GM12872 (cell line): ENCODE data around the gene GNAI1.

Source experiments
- TF ChIP-seq, protein P1 (sequence below): IDR thresholded peaks from 3 replicates; pipeline ENCODE4 v1.5.1; 2011; ENCODE audit warnings: low read depth, mild to moderate bottlenecking, low read length, moderate library complexity; ENCODE audit not compliant: insufficient read depth

GNAI1 gene

DNA sequence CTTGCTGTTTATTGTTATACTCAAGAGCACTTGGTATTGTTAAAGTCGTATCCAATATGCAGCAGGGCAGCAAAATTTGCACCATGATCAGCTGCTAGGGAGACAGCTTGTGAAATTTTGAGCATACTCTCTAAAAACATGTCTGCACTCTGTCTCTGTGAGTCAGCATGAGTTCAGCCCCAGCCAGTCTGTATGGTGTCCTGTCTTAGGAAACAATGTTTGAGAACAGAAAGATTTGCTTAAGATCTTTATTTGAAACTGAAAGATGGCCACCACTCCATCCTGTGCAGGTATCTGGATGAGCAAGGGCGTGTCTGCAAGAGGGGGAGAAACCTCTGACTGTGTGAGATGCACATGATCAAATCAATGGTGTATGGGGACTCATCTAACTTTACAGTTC, 97.1 kb downstream of the GNAI1 start:
- TF ChIP-seq, protein P1, sequence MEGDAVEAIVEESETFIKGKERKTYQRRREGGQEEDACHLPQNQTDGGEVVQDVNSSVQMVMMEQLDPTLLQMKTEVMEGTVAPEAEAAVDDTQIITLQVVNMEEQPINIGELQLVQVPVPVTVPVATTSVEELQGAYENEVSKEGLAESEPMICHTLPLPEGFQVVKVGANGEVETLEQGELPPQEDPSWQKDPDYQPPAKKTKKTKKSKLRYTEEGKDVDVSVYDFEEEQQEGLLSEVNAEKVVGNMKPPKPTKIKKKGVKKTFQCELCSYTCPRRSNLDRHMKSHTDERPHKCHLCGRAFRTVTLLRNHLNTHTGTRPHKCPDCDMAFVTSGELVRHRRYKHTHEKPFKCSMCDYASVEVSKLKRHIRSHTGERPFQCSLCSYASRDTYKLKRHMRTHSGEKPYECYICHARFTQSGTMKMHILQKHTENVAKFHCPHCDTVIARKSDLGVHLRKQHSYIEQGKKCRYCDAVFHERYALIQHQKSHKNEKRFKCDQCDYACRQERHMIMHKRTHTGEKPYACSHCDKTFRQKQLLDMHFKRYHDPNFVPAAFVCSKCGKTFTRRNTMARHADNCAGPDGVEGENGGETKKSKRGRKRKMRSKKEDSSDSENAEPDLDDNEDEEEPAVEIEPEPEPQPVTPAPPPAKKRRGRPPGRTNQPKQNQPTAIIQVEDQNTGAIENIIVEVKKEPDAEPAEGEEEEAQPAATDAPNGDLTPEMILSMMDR, result no peak

DNA sequence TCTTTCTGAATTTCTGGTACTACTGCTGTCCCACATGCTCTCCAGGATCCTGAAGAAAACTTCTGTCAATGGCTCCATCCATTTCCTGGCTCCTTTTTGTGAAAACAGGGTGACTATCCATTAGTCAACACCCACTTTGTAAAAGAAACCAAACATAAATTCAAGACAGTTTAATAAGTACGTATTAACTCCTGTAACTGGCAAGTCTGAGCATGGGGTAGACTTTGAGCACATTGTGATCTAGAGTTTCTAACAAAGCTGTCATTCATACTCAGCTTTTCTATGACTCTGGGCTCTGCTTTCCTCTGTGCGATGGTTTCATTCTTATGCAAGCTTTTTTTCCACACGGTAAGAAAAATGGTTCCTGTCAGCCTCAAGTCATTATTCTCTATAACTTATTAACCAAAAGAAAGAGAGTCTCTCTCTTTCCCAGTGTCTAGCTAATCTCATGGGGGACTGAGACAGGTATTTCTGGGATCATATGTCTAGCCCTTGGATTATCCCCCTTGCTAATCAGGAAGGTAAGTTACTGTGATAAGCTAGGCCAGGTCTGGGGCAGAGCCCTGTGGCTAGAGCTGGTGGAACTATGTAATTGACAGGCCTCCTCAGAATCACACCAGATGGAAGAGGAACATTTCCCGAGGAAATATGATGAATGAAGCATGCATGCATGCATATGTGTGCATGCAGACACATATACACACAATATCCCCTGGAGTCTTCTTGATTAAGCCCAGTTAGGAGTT, 98.5 kb downstream of the GNAI1 start:
- TF ChIP-seq, protein P1, result no peak

DNA sequence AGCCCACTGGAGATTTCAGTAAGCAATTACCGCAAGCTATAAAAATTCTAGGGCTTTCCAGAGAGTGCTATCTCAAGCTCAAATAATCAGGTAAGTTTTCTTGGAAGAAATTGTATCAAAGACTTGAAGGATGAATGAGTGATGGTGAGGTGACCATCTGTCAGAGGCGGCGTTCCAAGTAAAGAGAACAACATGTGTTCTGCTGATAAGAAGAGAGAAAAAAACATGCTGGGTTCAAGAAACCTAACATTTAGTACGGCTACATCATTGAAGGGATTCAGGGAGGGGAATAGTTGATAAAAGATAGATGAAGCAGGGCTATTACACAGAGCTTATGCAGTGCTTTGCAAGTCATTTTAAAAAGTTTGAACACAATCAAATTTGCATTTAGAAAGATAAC, 100.7 kb downstream of the GNAI1 start:
- TF ChIP-seq, protein P1, result no peak

DNA sequence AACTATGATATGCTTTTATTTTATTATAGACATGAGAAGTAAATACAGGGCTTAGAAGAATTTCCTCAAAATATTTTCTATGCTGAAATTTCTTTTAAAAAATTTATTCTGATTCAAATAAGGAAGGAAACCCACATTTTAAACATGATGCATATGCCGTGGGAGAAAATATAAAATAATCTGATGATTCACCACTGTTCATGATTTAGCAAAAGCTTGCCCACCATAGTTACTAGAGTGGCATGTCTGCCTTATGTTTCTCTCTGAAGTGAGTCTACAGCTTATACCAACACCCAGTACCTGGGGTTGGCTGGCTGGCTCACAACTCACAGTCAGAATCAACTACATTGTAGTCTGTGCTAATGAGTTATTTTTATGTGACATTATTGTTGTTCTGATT, 102.0 kb downstream of the GNAI1 start:
- TF ChIP-seq, protein P1, result no peak

DNA sequence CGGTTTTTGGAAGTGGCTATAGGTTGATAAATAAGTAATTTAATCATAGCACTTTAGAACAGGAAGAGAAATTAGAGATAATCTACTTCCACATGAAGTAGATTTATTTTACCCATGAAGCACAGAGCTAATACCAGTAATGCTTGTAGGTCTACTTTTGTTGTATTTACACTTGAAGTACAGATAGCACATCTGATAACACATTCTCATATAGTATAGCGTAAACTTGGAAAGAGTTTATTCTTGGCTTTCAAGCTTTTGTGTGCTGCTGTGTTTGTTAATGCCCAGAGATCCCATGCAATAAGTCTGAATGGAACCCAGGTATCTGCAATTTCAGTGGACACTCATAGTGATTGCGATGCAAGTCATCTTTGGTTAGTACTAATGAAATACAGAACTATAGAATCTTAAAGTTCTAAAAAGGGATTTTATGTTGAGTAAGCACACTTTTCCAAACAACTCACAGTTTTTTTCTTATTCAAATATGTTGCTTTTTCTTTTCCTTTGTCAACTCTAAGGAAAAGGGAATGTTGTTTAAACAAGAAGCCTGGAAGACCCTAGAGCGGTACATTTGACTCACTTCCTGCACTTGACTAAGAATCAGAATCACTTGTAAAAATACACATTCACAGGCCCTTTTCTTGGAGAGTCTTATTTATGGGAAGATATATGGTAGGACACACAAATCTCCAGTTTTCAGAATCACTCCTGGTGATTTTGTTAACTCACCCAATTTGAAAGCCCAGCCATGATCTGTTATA, 105.8 kb downstream of the GNAI1 start:
- TF ChIP-seq, protein P1, result no peak

DNA sequence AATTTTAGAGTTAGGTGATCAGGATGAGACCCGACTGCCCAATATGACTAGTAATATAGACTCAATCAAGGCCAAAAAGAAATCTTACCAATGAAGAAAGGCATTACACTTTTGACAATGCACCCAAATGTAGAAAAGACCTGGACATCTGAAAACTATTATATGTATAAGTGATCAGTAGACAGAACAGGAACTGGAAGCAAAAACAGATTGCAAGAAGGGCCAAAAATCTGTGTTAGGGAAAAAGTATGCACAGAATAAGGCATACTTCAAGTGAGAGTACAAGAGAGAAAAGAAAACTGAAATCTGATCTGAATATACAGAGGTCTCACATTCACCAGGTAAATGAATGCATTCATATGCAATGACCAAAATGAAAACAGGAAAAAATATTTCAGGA, 107.0 kb downstream of the GNAI1 start:
- TF ChIP-seq, protein P1, result no peak

DNA sequence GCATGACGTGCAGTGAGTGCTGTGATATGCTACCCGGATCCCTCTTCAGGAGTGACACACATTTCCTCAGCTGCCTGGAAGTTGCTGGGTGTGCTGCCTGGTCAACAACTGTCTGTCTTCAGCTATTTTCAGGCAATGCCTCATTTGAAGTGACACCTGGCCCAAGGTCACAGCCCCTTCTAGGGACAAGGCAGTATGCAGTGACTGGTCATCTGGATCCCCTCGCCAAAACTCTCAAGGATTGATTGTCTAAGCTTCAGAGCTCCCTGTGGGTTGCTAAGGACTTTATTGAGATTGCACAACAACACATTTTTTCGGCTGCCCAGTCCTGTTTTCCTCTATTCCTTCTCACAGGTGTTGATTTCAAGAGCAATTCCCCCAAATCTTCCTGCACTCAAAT, 108.8 kb downstream of the GNAI1 start:
- TF ChIP-seq, protein P1, result no peak
